GM21786 (cell line): ENCODE results near the gene OXTR.

Source experiments
- ATAC-seq: cut with Tn5 transposase; IDR thresholded peaks from one replicate; pipeline ENCODE4 v1.9.1; 2021; ENCODE audit not compliant: unreplicated experiment

The OXTR gene

GRCh38 chr3:8767667-8768363, 1.6 kb downstream of the OXTR start:
- ATAC-seq: peak; percentile 39

GRCh38 chr3:8767256-8767666, 2.2 kb downstream of the OXTR start:
- ATAC-seq: peak; percentile 1

GRCh38 chr3:8766148-8766547, 3.3 kb downstream of the OXTR start:
- no peak for ATAC-seq

GRCh38 chr3:8765528-8765927, 3.9 kb downstream of the OXTR start:
- ATAC-seq: no peak

GRCh38 chr3:8764528-8764927, 4.9 kb downstream of the OXTR start:
- no peak for ATAC-seq

GRCh38 chr3:8762607-8763377, 6.6 kb downstream of the OXTR start:
- ATAC-seq: no peak

GRCh38 chr3:8761866-8762265, 7.5 kb downstream of the OXTR start:
- no peak for ATAC-seq

GRCh38 chr3:8760506-8760905, 8.9 kb downstream of the OXTR start:
- ATAC-seq: no peak

GRCh38 chr3:8760091-8760490, 9.3 kb downstream of the OXTR start:
- no peak for ATAC-seq

GRCh38 chr3:8759038-8759707, 10.2 kb downstream of the OXTR start:
- no peak for ATAC-seq

GRCh38 chr3:8757551-8758518, 11.6 kb downstream of the OXTR start:
- ATAC-seq: no peak

- no peak for ATAC-seq
Measured at GRCh38 chr3:8756671-8757070, 12.7 kb downstream of the OXTR start.

- ATAC-seq: no peak
Measured at GRCh38 chr3:8755564-8756237, 13.7 kb downstream of the OXTR start.

GRCh38 chr3:8755097-8755496, 14.3 kb downstream of the OXTR start:
- ATAC-seq: no peak

- no peak for ATAC-seq
Measured at GRCh38 chr3:8752832-8753231, 16.6 kb downstream of the OXTR start.

GRCh38 chr3:8749316-8749715, 20.1 kb downstream of the OXTR start:
- ATAC-seq: no peak

GRCh38 chr3:8746780-8747345, 22.6 kb downstream of the OXTR start:
- ATAC-seq: no peak

- ATAC-seq: no peak
Measured at GRCh38 chr3:8745619-8746370, 23.6 kb downstream of the OXTR start.

GRCh38 chr3:8743911-8744310, 25.5 kb downstream of the OXTR start:
- no peak for ATAC-seq
